Cardiac fibroblast (primary cell): ENCODE results near the gene MLH3.
A peak's percentile ranks its signal among the peaks of the same experiment; 100 is the strongest.

Experiments used
- DNase-seq, 2 donors: peaks; one replicate each; pipeline versions ENCODE4 v3.0.0 to v3.0.0-alpha.2; 2010; ENCODE audit warnings: low read depth in 2 of 2
- H3K4me3 ChIP-seq, 2 donors: replicated peaks in 1 of 2; 1 replicate in 1 of 2; 2 replicates in 1 of 2; pipeline ENCODE4 v1.5.1; 2011; ENCODE audit warnings: low read depth in 2 of 2, low read length in 2 of 2, mild to moderate bottlenecking in 2 of 2, moderate library complexity in 1 of 2
- CTCF ChIP-seq: IDR thresholded peaks from one replicate; pipeline ENCODE4 v1.5.1; 2011; ENCODE audit warnings: low read depth, mild to moderate bottlenecking, low read length, inconsistent platforms

MLH3 gene

GRCh38 chr14:74980398-74980730 is 70.9 kb downstream of the MLH3 start:
- no peak for TF ChIP-seq CTCF
- H3K4me3 ChIP-seq = no peak overlapping the region
- DNase-seq = peak in 1 of 2 donors; percentile 20

GRCh38 chr14:74979442-74980397 is 71.5 kb downstream of the MLH3 start:
- TF ChIP-seq CTCF = peak; percentile 5
- no peak overlapping the region for H3K4me3 ChIP-seq
- DNase-seq = peak in 1 of 2 donors; percentile 73

- H3K4me3 ChIP-seq = no peak overlapping the region
- TF ChIP-seq CTCF = no peak
- DNase-seq = no peak
Measured at GRCh38 chr14:74979029-74979428, 72.2 kb downstream of the MLH3 start.

GRCh38 chr14:74978416-74978947 is 72.8 kb downstream of the MLH3 start:
- no peak for DNase-seq
- H3K4me3 ChIP-seq = no peak overlapping the region
- TF ChIP-seq CTCF = no peak

DNA sequence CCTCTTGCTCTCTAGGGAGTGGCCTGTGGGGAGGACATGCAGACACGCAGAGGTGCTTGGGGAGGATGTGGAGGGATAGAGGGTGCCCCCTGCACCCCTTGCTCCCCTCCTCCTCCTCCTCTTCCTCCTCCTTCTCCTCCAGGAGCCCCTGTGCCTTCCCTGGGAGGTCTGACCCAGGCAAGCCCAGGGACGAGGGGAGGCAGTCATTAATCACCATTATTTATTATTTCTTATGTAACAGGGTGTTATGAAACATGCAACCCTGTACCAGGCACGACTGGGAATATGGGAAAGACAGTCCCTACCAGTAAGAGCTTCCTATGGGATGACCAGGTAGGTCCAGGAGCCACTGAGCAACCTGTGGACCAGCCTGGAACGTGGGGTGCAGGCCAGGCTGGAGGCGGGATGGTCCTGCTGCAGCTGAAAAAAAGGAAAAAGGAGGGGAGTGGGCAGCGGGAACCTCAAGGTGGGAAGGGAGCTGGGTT is 73.3 kb downstream of the MLH3 start:
- no peak for TF ChIP-seq CTCF
- no peak overlapping the region for H3K4me3 ChIP-seq
- DNase-seq = no peak

GRCh38 chr14:74977164-74977900 is 73.9 kb downstream of the MLH3 start:
- H3K4me3 ChIP-seq = no peak overlapping the region
- no peak for DNase-seq
- TF ChIP-seq CTCF = no peak
